ENCODE measurements around the gene SLC27A2. TPM values are rescaled to one million over a fixed set of nuclear protein-coding genes. Genes with fewer than 3 reads are reported as not detected.

Gene SLC27A2
- total RNA-seq, 4 donors from 2014 or later, result 0.29 to 0.69 (median 0.46) TPM; not detected in 1

DNA sequence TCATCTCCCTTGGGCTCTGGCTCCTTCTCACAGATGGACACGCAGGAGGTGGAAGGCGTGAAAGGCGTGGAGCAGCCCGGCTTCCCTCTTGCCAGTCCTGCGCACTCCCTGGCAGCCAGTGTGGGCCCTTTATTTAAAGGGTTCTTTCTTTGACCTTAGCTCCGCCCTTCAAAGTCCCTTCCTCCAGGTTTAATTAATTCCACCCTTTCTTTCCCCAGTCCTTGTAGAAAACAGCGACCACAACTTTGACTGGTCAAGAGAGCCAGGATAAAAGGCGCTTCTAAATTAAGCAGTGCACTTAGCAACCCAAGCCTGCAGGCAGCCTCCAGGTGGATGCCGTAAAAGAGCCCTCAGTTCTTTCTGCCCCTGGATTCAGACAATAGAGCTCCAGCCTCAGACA lies 83.6 kb downstream of the SLC27A2 start, which contains the start of gene HDC:
HDC (minus strand) TSS at position 107 of the 400 bp plus-strand sequence; CDS start at position 4, 103 bp downstream.
- ATAC-seq (no peak), DNase-seq (no peak)
- no peak within 1 kb of the TSS for H3K4me3 ChIP-seq
- no peak within 1 kb of the TSS for H3K27ac ChIP-seq
- intact Hi-C loops (cut with DNase I; ENCODE audit: low total_unique reads) (no loop called here), in situ Hi-C loops (cut with MboI; ENCODE audit: low sequenced_read_pairs in 4 of 4) (no loop called here)
- no peaks in the 10 kb centered on the region for H3K9me3 ChIP-seq
- no peaks in the 10 kb centered on the region for H3K27me3 ChIP-seq
- H3K4me1 ChIP-seq, result no peaks in the 10 kb centered on the region
- TF ChIP-seq POLR2A (IDR thresholded peaks at IDR 0.05) (no peak), CTCF (IDR thresholded peaks at IDR 0.05 in 4 of 5, conservative IDR thresholded peaks at IDR 0.05 in 1 of 5) (no peak)
- H3K36me3 ChIP-seq, result no peaks in the 10 kb centered on the region

DNA sequence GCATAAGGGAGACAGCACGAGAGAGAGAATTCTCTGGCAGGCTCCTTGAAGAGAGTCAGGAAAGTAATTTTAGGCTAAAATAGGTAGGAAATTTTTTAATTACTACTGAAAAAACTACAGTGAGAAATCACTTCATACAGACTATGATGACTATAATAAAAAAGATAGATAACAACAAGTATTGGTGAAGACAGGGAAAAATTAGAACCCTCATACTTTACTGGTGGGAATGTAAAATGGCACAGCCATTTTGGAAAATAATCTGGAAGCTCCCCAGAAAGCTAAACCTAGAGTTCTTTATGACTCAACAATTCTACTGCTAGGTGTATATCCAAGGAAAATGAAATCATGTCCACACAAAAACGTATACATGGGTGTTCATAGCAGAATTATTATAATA lies 85.6 kb downstream of the SLC27A2 start:
- Histone ChIP-seq H3K36me3 (no peaks in the 10 kb centered on the region), H3K27me3 (no peaks in the 10 kb centered on the region), H3K9me3 (no peaks in the 10 kb centered on the region), H3K4me3 (no peak overlapping the region), H3K4me1 (no peaks in the 10 kb centered on the region), H3K27ac (no peak overlapping the region)
- in situ Hi-C loops (cut with MboI; ENCODE audit: low sequenced_read_pairs in 4 of 4) (no loop called here), intact Hi-C loops (cut with DNase I; ENCODE audit: low total_unique reads) (no loop called here)
- ATAC-seq, result no peak
- no peak for DNase-seq
- TF ChIP-seq CTCF (IDR thresholded peaks at IDR 0.05 in 4 of 5, conservative IDR thresholded peaks at IDR 0.05 in 1 of 5) (no peak), POLR2A (IDR thresholded peaks at IDR 0.05) (no peak)

GRCh38 chr15:50275091-50275490 lies 93.1 kb downstream of the SLC27A2 start:
- in situ Hi-C loops (cut with MboI; ENCODE audit: low sequenced_read_pairs in 4 of 4) (no loop called here), intact Hi-C loops (cut with DNase I; ENCODE audit: low total_unique reads) (no loop called here)
- H3K4me3 ChIP-seq, result no peak overlapping the region
- H3K36me3 ChIP-seq, result no peaks in the 10 kb centered on the region
- H3K27ac ChIP-seq, result no peak overlapping the region
- no peaks in the 10 kb centered on the region for H3K9me3 ChIP-seq
- H3K27me3 ChIP-seq, result no peaks in the 10 kb centered on the region
- ATAC-seq (no peak), DNase-seq (no peak)
- TF ChIP-seq POLR2A (IDR thresholded peaks at IDR 0.05), result no peak
- no peak for TF ChIP-seq CTCF (IDR thresholded peaks at IDR 0.05 in 4 of 5, conservative IDR thresholded peaks at IDR 0.05 in 1 of 5)
- no peaks in the 10 kb centered on the region for H3K4me1 ChIP-seq

GRCh38 chr15:50275908-50276307 lies 93.9 kb downstream of the SLC27A2 start:
- no peak for ATAC-seq
- intact Hi-C loops (cut with DNase I; ENCODE audit: low total_unique reads) (no loop called here), in situ Hi-C loops (cut with MboI; ENCODE audit: low sequenced_read_pairs in 4 of 4) (no loop called here)

More at GRCh38 chr15:50275908-50276307, 93.9 kb downstream of the SLC27A2 start:
- DNase-seq, result no peak
- no peak overlapping the region for H3K27ac ChIP-seq
- H3K9me3 ChIP-seq, result no peaks in the 10 kb centered on the region
- no peak overlapping the region for H3K4me3 ChIP-seq
- no peaks in the 10 kb centered on the region for H3K36me3 ChIP-seq
- H3K4me1 ChIP-seq, result no peaks in the 10 kb centered on the region
- H3K27me3 ChIP-seq, result no peaks in the 10 kb centered on the region
- TF ChIP-seq POLR2A (IDR thresholded peaks at IDR 0.05) (no peak), CTCF (IDR thresholded peaks at IDR 0.05 in 4 of 5, conservative IDR thresholded peaks at IDR 0.05 in 1 of 5) (no peak)
